NCI-H2081 treated with DMSO at 0.1 percent for 48 hours (cell line): ENCODE measurements around the gene KRTAP2-1.
"Not testable (repeated sequence)": the region's sequence is repeated elsewhere in the genome, so short reads cannot be mapped to it uniquely, and the experiment has no call there.

ENCODE experiments used
- DNase-seq: peaks from one replicate; lab custom pipeline; 2025; lab: John Stamatoyannopoulos, UW

KRTAP2-1 gene

GRCh38 chr17:41046735-41047465 lies at the start of gene KRTAP2-1:
Gene KRTAP2-1, minus strand, starts transcription at chr17:41047316. Its CDS starts 49 bp downstream, at chr17:41047267.
- not testable (repeated sequence) for DNase-seq

DNA sequence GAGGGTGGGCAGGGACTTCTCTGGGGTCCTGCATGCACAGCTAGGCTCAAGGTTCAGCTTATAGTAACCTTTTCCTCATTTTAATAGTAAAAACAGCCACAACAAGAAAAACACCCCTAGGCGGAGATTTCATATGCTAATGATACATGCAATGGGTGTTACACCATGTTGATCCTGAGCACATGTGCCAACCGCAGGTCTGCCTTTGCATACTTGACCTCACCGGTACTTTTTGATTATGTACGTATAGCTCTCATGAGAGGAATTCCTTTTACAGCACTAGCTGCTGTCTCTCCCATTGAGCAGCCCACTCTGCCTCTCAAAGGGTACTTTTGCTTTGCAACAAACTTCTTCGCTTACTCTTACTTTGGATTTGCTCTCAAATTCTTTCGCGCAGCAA lies 48.9 kb upstream of the KRTAP2-1 start:
- DNase-seq: no peak

- DNase-seq: not testable (repeated sequence)
These were observed 41.7 kb upstream of the KRTAP2-1 start for GRCh38 chr17:41088760-41089352.

GRCh38 chr17:41084100-41084856 lies 37.2 kb upstream of the KRTAP2-1 start, which contains the start of gene KRTAP4-7:
Gene KRTAP4-7, plus strand, starts transcription at chr17:41084150. Its CDS starts 57 bp downstream, at chr17:41084207.
- DNase-seq: not testable (repeated sequence)

GRCh38 chr17:41083427-41083826 lies 36.3 kb upstream of the KRTAP2-1 start:
- DNase-seq: not testable (repeated sequence)

DNA sequence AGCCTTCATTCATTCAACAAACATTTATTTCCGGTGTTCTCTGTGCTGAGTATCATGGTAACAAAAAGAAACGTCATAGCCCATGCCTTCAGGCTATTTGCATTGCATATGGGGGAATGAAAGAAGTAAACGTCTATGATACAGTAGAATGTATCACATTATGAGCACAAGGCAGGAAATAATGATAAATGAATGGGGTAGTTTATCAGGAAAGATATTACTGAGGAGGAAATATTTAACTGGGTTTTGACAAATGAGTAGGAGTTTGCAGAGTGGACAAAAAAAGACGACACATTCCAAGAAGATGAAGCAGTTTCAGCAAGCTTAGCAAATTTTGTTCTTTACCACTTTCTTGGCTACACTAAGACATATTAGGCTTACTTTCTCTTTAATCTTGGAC lies 35.5 kb upstream of the KRTAP2-1 start:
- DNase-seq: no peak

DNA sequence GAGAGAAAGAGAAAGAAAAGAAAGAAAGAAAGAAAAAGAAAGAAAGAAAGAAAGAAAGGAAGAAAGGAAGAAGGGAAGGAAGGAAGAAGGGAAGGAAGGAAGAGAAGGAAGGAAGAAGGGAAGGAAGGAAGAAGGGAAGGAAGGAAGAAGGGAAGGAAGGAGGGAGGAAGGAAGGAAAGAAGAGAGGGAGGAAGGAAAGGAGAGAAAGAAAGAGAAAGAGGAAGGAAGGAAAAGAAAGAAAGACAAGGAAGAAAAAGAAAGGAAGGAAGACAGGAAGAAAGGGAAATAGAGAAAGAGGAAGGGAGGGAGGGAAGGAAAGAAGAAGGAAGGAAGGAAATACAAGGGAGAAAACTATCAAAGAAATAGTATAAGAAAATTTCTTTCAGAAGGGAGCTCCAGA lies 29.7 kb upstream of the KRTAP2-1 start:
- no peak for DNase-seq

DNA sequence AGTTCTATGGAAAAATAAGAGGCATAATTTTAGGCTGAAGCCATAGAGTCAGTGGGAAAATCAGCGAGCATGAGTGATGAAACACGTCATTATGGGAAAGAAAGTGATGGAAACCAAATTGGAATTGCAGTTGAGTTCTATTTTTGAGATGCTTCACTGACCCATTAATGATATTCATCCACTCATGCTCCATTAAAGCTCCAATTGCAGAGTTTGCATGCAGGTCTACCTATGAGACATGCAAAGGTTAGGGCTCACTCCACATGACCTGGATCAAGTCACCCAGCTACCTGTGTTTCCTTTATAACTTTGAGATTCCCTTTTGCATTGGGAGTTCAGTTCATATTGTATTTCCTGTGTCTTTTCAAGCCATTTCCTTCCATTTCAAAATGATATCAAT lies 26.6 kb upstream of the KRTAP2-1 start:
- no peak for DNase-seq

GRCh38 chr17:41071606-41072360 lies 24.7 kb upstream of the KRTAP2-1 start:
- no peak for DNase-seq

GRCh38 chr17:41069031-41069430 lies 21.9 kb upstream of the KRTAP2-1 start:
- no peak for DNase-seq

DNA sequence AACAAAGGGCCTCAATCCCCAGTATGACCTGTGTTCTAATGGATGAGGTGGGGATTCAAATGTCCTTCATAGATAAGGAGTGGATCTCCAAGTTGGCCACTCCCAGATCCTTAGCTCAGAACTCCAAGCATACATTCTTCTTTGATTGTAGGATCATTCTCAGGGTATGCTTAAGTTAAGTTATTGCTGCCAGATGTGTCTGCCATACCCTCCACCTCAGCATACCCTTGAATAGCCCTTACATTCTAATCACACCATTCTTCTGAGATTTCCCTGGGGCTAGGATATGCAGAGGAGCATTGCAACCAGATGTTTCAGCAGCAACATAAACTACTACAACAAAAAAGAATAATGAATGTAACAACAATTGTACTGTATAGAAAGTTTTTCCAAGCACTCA lies 20.2 kb upstream of the KRTAP2-1 start:
- no peak for DNase-seq

GRCh38 chr17:41065829-41066624 lies 18.9 kb upstream of the KRTAP2-1 start, which contains the start of gene KRTAP2-4:
Gene KRTAP2-4, minus strand, starts transcription at chr17:41065879. Its CDS starts 34 bp downstream, at chr17:41065845.
- no peak for DNase-seq

DNA sequence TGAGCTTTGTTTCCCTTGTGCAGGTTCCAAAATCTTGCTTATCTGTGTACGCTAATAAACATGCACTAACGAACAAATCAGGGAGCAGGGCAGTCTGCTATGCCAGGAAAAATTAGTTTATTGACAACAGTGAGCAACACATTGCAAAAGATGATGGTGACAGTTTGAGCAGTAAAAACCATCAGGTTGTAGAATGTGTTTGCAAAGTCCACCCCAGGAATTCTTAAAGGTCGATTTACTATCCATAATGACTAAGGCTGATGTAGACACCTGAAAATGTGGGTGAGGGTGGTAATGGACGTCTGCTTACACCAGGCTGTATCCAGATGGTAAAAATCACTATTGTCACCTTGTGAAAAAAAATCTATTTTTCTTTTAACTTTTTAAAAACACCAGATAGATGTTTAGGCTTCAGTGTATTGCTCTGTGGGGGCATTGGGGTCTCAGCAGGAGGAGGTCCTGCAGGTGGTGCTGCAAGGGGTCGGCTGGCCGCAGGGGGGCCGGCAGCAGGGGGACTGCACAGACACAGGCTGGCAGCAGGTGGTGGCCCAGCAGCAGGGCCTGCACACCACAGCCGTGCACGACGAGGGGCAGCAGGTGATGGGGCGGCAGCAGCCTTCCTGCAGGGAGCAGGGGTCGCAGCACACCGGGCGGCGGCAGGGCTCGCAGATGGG lies 18.0 kb upstream of the KRTAP2-1 start:
- DNase-seq: not testable (repeated sequence)

DNA sequence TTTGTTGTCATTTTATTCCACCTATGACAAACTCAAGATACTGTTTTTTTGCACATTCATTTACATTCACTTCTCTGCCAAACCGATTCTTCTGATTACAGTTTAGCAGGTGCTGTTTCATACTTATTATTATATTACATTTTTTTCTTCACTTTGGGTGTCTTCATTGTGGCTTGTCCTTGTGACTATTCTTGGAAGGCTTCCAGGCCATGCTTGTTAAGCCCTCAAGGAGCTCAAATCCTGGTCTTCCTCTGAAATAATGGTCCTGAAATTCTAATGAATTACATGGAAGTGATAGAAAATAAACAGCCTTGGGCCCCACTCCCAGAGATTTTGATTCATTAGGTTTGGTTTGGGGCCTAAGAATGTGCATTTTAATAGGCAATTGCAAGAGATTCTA lies 17.2 kb upstream of the KRTAP2-1 start:
- DNase-seq: no peak

DNA sequence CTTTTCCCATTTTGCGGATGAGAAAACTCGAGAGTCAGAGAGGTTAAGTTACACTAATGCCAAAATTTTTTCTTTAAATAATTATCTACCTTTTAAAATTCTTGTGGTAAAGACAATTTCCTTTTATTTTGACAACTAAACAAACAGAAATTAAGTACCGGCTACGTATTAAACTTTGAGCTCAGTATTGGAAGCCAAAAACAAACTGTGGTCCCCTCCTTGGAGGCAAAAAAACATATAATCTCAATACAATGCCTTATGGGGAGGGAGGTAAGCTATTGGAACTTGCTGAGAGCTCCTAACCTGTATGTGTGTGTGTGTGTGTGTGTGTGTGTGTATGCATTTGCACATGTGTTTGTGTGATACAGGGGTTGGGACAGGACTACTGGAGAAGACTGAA lies 16.3 kb upstream of the KRTAP2-1 start:
- DNase-seq: no peak

DNA sequence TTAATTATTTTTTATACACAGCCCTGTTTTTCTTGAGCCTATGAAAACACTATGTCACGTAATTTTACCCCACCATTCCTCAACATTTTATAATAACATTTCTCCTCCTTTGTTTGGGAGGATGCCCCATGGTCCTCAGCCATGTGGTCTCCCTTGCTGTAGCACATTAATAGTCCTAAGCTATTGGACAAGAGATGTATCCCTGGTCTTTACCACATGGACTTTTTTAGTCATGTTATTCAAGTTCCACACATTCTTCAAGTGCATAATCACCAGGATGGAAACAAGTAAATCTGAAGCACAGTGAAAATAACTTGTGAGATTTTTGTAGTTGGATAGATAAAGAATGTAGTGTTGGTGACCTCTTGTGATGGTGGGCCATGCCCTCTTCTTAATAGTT lies 14.8 kb upstream of the KRTAP2-1 start:
- DNase-seq: no peak

GRCh38 chr17:41060052-41060604 lies 13.0 kb upstream of the KRTAP2-1 start, which contains the start of gene KRTAP2-3:
Gene KRTAP2-3, minus strand, starts transcription at chr17:41060114. Its CDS starts 64 bp downstream, at chr17:41060050.
- DNase-seq: no peak

DNA sequence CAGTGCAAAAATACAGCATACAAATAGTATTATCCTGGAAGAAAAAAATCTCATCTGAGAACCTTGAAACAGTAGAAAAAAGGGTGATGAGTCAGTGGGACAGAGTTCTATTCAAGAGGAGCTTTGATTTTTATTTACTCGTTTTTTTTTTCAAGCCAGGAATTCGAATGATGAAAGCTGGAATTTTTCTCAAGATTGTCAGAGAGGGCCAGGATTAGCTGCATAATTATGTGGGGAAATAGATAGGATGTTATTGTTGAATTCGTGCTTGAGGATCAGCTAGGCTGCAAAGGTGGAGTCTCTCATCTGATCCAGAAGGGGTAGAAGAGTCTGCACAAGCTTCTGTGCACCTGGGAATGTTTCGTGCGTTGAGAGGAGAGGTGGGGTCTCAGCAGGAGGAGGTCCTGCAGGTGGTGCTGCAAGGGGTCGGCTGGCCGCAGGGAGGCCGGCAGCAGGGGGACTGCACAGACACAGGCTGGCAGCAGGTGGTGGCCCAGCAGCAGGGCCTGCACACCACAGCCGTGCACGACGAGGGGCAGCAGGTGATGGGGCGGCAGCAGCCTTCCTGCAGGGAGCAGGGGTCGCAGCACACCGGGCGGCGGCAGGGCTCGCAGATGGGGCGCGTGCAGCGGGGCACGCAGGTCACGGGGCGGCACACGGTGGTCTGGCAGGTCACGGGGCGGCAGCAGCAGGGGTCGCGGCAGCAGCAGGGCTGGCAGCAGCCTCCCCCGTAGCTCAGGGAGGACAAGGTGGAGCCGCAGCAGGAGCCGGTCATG lies 12.3 kb upstream of the KRTAP2-1 start:
- DNase-seq: not testable (repeated sequence)

GRCh38 chr17:41058741-41059140 lies 11.6 kb upstream of the KRTAP2-1 start:
- DNase-seq: no peak
